Neural progenitor cell (in vitro differentiated cells): ENCODE data around the gene ZNF891.

Source experiments
- CTCF ChIP-seq: fragments of 200-600 bp; sonication (generic); IDR thresholded peaks from 2 replicates; pipeline ENCODE4 v1.5.1; 2017; ENCODE audit warnings: antibody characterized with exemption, mild to moderate bottlenecking
- EZH2 ChIP-seq: fragments of 200-600 bp; sonication (generic); IDR thresholded peaks from 2 replicates; pipeline ENCODE4 v1.6.1; 2017; ENCODE audit warnings: antibody characterized with exemption, mild to moderate bottlenecking, moderate library complexity

GRCh38 chr12:133129368-133130037, 571 bp downstream of the ZNF891 start:
- TF ChIP-seq CTCF (no peak), EZH2 (no peak)
